Activated CD8-positive, alpha-beta T cell treated with anti-CD3 and anti-CD28 coated beads for 36 hours (primary cell): ENCODE measurements around the gene AJM1. TPM values are rescaled to one million over a fixed set of nuclear protein-coding genes. Genes with fewer than 3 reads are reported as not detected.
"Not testable (repeated sequence)": the region's sequence is repeated elsewhere in the genome, so short reads cannot be mapped to it uniquely, and the experiment has no call there.

ENCODE experiments used
- ATAC-seq: fragments of 200-7000 bp; cut with Tn5 transposase; one replicate; pipeline ENCODE4 v1.10.0; 2021; ENCODE audit warnings: mild to moderate bottlenecking, moderate library complexity
- CTCF ChIA-PET: fragments of 350-600 bp; sonication (Branson Sonifier 250); formaldehyde crosslinking; loops from one replicate; lab custom pipeline; 2021; ENCODE audit warnings: antibody characterized with exemption; lab: Charles Lee
- POLR2A ChIA-PET: fragments of 350-600 bp; sonication (Branson Sonifier 250); formaldehyde crosslinking; loops from one replicate; lab custom pipeline; 2021; ENCODE audit warnings: antibody characterized with exemption; lab: Charles Lee
- DNase-seq: peaks from one replicate; pipeline ENCODE4 v3.0.0-alpha.2; 2020
- H3K27ac Mint-ChIP-seq: one replicate; pipeline ENCODE4 v1.8.0; 2021; ENCODE audit warnings: mild to moderate bottlenecking, mixed read lengths
- H3K27me3 Mint-ChIP-seq: one replicate; pipeline ENCODE4 v1.8.0; 2021; ENCODE audit warnings: mixed read lengths
- H3K36me3 Mint-ChIP-seq: one replicate; pipeline ENCODE4 v1.8.0; 2021; ENCODE audit warnings: low read depth, mixed read lengths
- H3K4me1 Mint-ChIP-seq: one replicate; pipeline ENCODE4 v1.8.0; 2021; ENCODE audit warnings: low read depth, mixed read lengths
- H3K4me3 Mint-ChIP-seq: one replicate; pipeline ENCODE4 v1.8.0; 2021; ENCODE audit warnings: mild to moderate bottlenecking, moderate library complexity, mixed read lengths
- H3K9me3 Mint-ChIP-seq: one replicate; pipeline ENCODE4 v1.8.0; 2021; ENCODE audit warnings: mixed read lengths
- CTCF ChIP-seq: fragments of 200-600 bp; IDR thresholded peaks from one replicate; pipeline ENCODE4 v1.8.0; 2022; ENCODE audit warnings: antibody characterized with exemption, mild to moderate bottlenecking
- intact Hi-C: fragments of 100-400 bp; cut with micrococcal nuclease; formaldehyde crosslinking; loops from one replicate; pipeline ENCODE4 v1.10.0; 2022
- total RNA-seq, 2 experiments: library from RNA; stranded (reverse); gene quantifications; one replicate each; pipeline ENCODE4 v1.2.3, GENCODE V29; 2021

AJM1 gene
- total RNA-seq, 2 experiments from 2014 or later = 5.8 to 6.4 TPM

GRCh38 chr9:136831002-136831719 lies 11.1 kb upstream of the AJM1 start:
- Mint-ChIP-seq H3K4me1 (no peaks in the 10 kb centered on the region), H3K36me3 (peaks cover 4% of the 10 kb centered on the region), H3K9me3 (no peaks in the 10 kb centered on the region), H3K4me3 (no peak overlapping the region), H3K27me3 (no peaks in the 10 kb centered on the region), H3K27ac (no peak overlapping the region)
- intact Hi-C loops = no loop called here
- CTCF ChIA-PET = no interaction called here
- no peak for TF ChIP-seq CTCF
- DNase-seq (no peak), ATAC-seq (no peak)
- POLR2A ChIA-PET = interaction anchor here (1.2 kb wide), 1 partner anchor 9 kb away, joined by 3 read pairs; no protein-coding TSS in a partner anchor

DNA sequence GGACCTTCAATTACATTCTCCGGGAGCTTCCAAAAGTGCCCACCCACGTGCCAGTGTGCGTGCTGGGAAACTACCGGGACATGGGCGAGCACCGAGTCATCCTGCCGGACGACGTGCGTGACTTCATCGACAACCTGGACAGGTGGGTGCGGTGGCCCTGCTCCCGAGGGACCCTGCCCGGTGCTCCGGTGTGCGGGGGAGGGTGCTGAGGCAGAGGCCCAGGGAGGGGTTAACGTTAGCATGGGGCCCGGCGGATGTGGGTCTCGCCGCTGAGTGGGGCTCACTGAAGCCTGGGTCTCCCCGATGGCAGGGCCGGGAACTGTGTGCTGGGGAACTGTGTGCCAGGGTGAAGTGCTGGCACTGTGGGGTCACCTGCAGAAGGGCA lies 10.6 kb upstream of the AJM1 start:
- Mint-ChIP-seq H3K4me3 (no peak overlapping the region), H3K27me3 (no peaks in the 10 kb centered on the region), H3K27ac (no peak overlapping the region), H3K36me3 (peaks cover 3% of the 10 kb centered on the region), H3K9me3 (no peaks in the 10 kb centered on the region), H3K4me1 (no peaks in the 10 kb centered on the region)
- no peak for ATAC-seq
- intact Hi-C loops = no loop called here
- TF ChIP-seq CTCF = no peak
- ChIA-PET CTCF (interaction anchor here (1.2 kb wide), 1 partner anchor 10 kb away, joined by 3 read pairs; no protein-coding TSS in a partner anchor), POLR2A (interaction anchor here (1.2 kb wide), 1 partner anchor 8 kb away, joined by 3 read pairs; no protein-coding TSS in a partner anchor)
- DNase-seq = no peak

GRCh38 chr9:136832581-136832980 lies 9.7 kb upstream of the AJM1 start:
- POLR2A ChIA-PET = interaction anchor here (1.2 kb wide), 1 partner anchor 8 kb away, joined by 3 read pairs; no protein-coding TSS in a partner anchor
- no peak for TF ChIP-seq CTCF
- no peak for DNase-seq
- H3K4me3 Mint-ChIP-seq = no peak overlapping the region
- H3K36me3 Mint-ChIP-seq = peaks cover 3% of the 10 kb centered on the region
- CTCF ChIA-PET = interaction anchor here (0.6 to 1.2 kb wide), 2 partner anchors 9 to 244 kb away, joined by 3 read pairs; no protein-coding TSS in a partner anchor
- ATAC-seq = no peak
- H3K4me1 Mint-ChIP-seq = no peaks in the 10 kb centered on the region
- H3K27me3 Mint-ChIP-seq = no peaks in the 10 kb centered on the region
- no peaks in the 10 kb centered on the region for H3K9me3 Mint-ChIP-seq
- H3K27ac Mint-ChIP-seq = no peak overlapping the region
- intact Hi-C loops = no loop called here

DNA sequence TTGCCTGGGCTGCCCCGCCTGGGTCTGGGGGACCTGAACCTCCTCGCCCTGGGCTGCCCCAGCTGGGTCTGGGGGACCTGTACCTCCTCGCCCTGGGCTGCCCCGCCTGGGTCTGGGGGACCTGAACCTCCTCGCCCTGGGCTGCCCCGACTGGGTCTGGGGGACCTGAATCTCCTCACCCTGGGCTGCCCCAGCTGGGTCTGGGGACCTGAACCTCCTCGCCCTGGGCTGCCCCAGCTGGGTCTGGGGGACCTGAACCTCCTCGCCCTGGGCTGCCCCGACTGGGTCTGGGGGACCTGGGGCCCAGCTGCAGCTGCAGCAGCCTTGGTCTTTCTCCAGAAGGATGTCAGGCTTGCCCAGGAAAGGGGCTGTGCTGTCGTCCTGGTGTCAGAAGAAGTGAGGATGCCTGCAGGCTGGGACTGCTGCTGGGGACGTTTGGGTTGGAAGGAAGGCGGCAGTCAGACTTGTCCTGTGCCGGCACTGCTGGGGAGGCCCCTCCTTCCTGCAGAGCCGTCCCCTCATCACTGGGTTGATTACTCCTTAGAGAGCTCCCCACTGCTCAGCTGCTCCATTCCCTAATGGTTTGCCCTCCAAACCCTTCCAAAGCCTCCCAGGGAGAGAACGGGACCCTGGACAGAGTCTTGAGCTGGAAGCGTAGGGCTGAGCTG lies 8.8 kb upstream of the AJM1 start:
- POLR2A ChIA-PET, H3K27ac Mint-ChIP-seq: not testable (repeated sequence)

GRCh38 chr9:136835162-136835931 lies 6.9 kb upstream of the AJM1 start:
- Mint-ChIP-seq H3K4me1 (peaks cover 3% of the 10 kb centered on the region), H3K27ac (no peak overlapping the region), H3K36me3 (peaks cover 2% of the 10 kb centered on the region), H3K27me3 (no peaks in the 10 kb centered on the region), H3K4me3 (no peak overlapping the region), H3K9me3 (no peaks in the 10 kb centered on the region)
- ATAC-seq (no peak), DNase-seq (no peak)
- ChIA-PET POLR2A (no interaction called here), CTCF (interaction anchor here (0.6 to 1.3 kb wide), 2 partner anchors 9 to 36 kb away, joined by 3 to 6 read pairs; no protein-coding TSS in a partner anchor)
- intact Hi-C loops = no loop called here
- TF ChIP-seq CTCF = no peak

More for the DNA sequence above, 8.8 kb upstream of the AJM1 start:
- H3K27me3 Mint-ChIP-seq, intact Hi-C loops, ATAC-seq, H3K9me3 Mint-ChIP-seq, H3K36me3 Mint-ChIP-seq, H3K4me3 Mint-ChIP-seq, H3K4me1 Mint-ChIP-seq, DNase-seq: not testable (repeated sequence)
- CTCF ChIA-PET = interaction anchor here (0.6 to 1.0 kb wide), 3 partner anchors 14 to 245 kb away, joined by 3 to 4 read pairs (median 3); no protein-coding TSS in a partner anchor
